ENCODE data around the gene TCHHL1. TPM values are rescaled to one million over a fixed set of nuclear protein-coding genes. Genes with fewer than 3 reads are reported as not detected.

TCHHL1 gene
- total RNA-seq, 5 donors from 2014 or later (not counting 1 experiment from before 2014, with no cell fraction given): not detected

GRCh38 chr1:152034324-152034653 lies 54.6 kb downstream of the TCHHL1 start:
- ChIA-PET CTCF (interaction anchor here (0.8 to 3.8 kb wide), 9 partner anchors 11 to 1337 kb away, joined by 3 to 21 read pairs (median 4); partner anchors contain the start of gene GOLPH3L (in 1 of the 2)), POLR2A (interaction anchor here in 1 of 2 donors (0.6 to 1.3 kb wide), 3 partner anchors 13 to 135 kb away, joined by 3 to 5 read pairs (median 5); no protein-coding TSS in a partner anchor)
- Mint-ChIP-seq H3K4me3 (peak overlapping the region; percentile 97 to 99 (median 97)), H3K36me3 (peaks cover 47% of the 10 kb centered on the region), H3K27me3 (no peaks in the 10 kb centered on the region), H3K9me3 (no peaks in the 10 kb centered on the region), H3K27ac (peak overlapping the region; percentile 98 to 99), H3K4me1 (peaks cover 49 to 61% (median 57%) of the 10 kb centered on the region in 3 donors)
- Histone ChIP-seq H3K9me3 (no peaks in the 10 kb centered on the region), H3K36me3 (ENCODE audit: control insufficient read depth in 2 of 2, extremely low read depth in 1 of 2, insufficient read depth in 1 of 2, low read length in 1 of 2) (peaks cover under 1 to 35% of the 10 kb centered on the region in 2 donors), H3K4me3 (ENCODE audit: control insufficient read depth in 1 of 2, extremely low read depth in 1 of 2, low read length in 1 of 2) (peak overlapping the region; percentile 89 to 90), H3K27me3 (replicated peaks in 1 of 2; ENCODE audit: control insufficient read depth in 2 of 2, extremely low read depth in 1 of 2, insufficient read depth in 2 of 2, low read length in 1 of 2) (no peaks in the 10 kb centered on the region), H3K27ac (ENCODE audit: low read length) (peak overlapping the region; percentile 82), H3K4me1 (ENCODE audit: control insufficient read depth in 1 of 2, extremely low read depth in 1 of 2, insufficient read depth in 2 of 2, low read length in 2 of 2) (peaks cover 15 to 45% of the 10 kb centered on the region in 2 experiments)
- DNase-seq (no peak), ATAC-seq (replicated peaks in 1 of 4) (no peak)
- WGBS (ENCODE audit: insufficient coverage): 88% methylated on average over 1 of the region's 1 CpG

Other genes with a start within 250 kb of the TCHHL1 start
- 1 to 10 TPM in 2 of 5 donors, under 1 TPM in 3; 0.26 to 1.1 (median 0.85) TPM for gene C2CD4D, start 249.2 kb downstream of the TCHHL1 start, total RNA-seq
- not detected for gene THEM5, start 235.4 kb downstream of the TCHHL1 start, total RNA-seq
- 100 to 1,000 TPM in 2 of 5 donors, 10 to 100 TPM in 3; 48.2 to 119 (median 97.6) TPM for gene THEM4, start 179.6 kb downstream of the TCHHL1 start, total RNA-seq
- gene S100A10, start 95.2 kb downstream of the TCHHL1 start, total RNA-seq: 100 to 1,000 TPM; 157 to 277 (median 264) TPM
- gene S100A11, start 52.1 kb downstream of the TCHHL1 start, total RNA-seq: 100 to 1,000 TPM in 3 of 5 donors, 10 to 100 TPM in 2; 37.3 to 254 (median 195) TPM
- gene TCHH, start 26.4 kb upstream of the TCHHL1 start, total RNA-seq: under 1 TPM in 1 of 5 donors, not detected in 4; 0.03 TPM
- not detected for gene RPTN, start 70.2 kb upstream of the TCHHL1 start, total RNA-seq
- gene HRNR, start 135.1 kb upstream of the TCHHL1 start, total RNA-seq: not detected
- not detected for gene FLG, start 236.2 kb upstream of the TCHHL1 start, total RNA-seq